Omental fat pad (tissue), 4 donors: ENCODE results near the gene CFAP46. TPM values are rescaled to one million over a fixed set of nuclear protein-coding genes. Genes with fewer than 3 reads are reported as not detected.

Source experiments
- ATAC-seq: fragments of 150-250 bp; one replicate; pipeline ENCODE4 v1.9.1; 2016; ENCODE audit warnings: mild to moderate bottlenecking, moderate library complexity; ENCODE audit not compliant: low FRiP score
- DNase-seq: peaks from one replicate; pipeline ENCODE4 v3.0.0-alpha.2; 2019; ENCODE audit warnings: low spot score
- total RNA-seq, 4 donors: library from RNA; depleted of rRNA; stranded (reverse); fragments of >200 nt; gene quantifications; one replicate each; pipeline ENCODE4 v1.1.0, GENCODE V29; 2016
- TF ChIP-seq, protein P1 (sequence below), 3 donors: fragments of 450-650 bp; IDR thresholded peaks; one replicate each; pipeline ENCODE4 v1.5.1; 2016 to 2017; ENCODE audit warnings: antibody characterized with exemption in 3 of 3, mild to moderate bottlenecking in 3 of 3, moderate library complexity in 2 of 3

Gene CFAP46
- total RNA-seq, 4 donors from 2014 or later = 0.24 to 0.37 TPM; not detected in 2

DNA sequence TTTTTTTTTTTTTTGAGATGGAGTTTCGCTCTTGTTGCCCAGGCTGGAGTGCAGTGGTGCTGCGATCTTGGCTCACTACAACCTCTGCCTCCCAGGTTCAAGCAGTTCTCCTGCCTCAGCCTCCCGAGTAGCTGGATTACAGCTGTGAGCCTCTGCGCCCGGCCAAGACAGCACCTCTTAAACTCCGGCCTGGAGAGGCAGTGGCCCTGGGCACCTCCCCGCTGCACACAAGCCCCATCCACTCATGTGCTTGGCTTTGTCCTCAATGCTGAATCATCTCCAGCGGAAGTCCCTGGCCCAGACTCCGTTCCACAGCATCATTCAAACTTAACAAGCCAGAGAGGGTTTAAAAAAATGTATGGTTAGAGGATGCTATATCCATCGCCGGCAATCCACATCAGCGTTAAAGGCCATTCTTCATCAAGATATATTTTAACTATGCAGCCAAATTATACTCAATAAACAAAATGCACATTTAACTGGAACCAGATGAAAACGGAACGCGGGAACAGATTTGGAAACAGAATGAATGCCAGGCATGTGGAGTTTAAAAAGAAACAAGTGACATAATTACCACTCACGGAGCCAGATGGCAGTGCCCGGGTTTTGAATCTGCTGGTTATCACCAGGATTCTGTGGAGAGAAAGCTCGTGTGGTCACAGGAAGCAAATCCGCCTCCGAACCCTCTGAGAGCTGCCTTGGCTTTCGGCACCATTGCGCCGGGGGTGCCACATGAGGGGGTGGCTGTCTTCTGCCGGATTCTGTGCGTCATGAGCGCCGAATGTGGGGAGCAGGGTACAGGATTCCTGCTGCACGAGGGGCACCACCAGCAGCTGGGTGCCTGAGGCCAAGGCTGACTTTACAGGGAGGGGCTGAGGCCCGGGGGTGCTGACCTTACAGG lies 45.6 kb upstream of the CFAP46 start:
- ATAC-seq = no peak
- no peak for DNase-seq

DNA sequence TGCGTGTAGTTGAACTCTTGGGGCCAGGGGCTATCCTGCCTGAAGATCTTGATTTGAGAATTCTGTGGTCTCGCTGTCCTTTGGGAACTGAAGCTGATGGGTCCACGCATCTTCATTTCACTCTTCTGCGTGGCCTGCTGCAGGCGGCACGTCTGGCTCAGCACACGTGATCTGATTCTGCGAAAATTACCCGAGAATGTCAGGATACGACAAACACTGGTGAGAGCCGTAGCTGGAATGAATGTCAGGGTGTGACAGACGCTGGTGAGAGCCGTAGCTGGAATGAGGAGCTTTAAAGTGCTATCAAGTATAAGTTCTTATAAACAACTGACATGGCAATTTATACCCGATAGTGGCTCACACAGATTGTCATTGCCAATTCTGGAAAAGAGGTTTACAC lies 44.6 kb upstream of the CFAP46 start:
- no peak for DNase-seq
- TF ChIP-seq, protein P1, sequence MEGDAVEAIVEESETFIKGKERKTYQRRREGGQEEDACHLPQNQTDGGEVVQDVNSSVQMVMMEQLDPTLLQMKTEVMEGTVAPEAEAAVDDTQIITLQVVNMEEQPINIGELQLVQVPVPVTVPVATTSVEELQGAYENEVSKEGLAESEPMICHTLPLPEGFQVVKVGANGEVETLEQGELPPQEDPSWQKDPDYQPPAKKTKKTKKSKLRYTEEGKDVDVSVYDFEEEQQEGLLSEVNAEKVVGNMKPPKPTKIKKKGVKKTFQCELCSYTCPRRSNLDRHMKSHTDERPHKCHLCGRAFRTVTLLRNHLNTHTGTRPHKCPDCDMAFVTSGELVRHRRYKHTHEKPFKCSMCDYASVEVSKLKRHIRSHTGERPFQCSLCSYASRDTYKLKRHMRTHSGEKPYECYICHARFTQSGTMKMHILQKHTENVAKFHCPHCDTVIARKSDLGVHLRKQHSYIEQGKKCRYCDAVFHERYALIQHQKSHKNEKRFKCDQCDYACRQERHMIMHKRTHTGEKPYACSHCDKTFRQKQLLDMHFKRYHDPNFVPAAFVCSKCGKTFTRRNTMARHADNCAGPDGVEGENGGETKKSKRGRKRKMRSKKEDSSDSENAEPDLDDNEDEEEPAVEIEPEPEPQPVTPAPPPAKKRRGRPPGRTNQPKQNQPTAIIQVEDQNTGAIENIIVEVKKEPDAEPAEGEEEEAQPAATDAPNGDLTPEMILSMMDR (IDR thresholded peaks at IDR 0.05) = no peak
- no peak for ATAC-seq

More for the DNA sequence above, 45.6 kb upstream of the CFAP46 start:
- TF ChIP-seq, protein P1 (IDR thresholded peaks at IDR 0.05) = no peak

DNA sequence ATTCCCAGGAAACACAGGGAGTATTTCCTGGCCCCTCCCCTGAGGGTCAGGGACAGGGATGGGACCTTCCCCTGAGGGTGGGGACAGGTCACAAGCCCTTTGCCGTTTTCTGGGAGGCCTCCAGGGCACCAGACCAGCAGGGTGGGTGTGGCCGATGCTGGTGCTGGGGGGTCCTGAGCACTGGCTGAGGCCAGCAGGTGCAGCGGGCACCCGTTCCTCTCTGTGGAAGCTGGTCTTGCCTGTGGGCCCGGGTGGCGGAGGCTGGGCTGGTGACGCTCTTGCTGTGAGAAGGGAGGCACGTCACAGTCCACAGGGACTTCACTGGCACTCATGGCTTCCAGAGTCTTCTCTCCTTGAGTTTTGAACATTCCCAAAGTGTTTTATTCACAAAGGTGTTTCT lies 44.2 kb upstream of the CFAP46 start:
- ATAC-seq = no peak
- TF ChIP-seq, protein P1 (IDR thresholded peaks at IDR 0.05) = no peak
- no peak for DNase-seq

DNA sequence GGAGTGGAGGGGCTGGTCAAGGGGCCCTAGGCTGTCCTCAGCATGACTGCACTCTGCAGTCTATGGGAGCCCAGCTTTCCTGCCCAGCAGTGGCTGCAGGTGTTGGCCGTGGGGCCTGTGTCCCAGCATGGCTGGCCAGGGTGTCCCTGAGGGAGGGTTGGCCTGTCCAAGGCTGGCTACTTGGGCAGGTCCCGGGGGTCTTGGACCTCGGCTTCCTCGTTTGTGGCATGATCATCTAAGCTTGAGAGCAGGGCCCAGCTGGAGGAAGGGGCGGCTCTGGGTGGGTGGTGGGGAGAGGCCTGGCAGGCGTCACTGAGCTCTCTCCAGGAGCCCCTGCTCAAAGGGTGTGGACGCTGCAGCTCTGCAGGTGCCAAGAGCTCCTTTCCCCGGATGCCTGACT lies 43.7 kb upstream of the CFAP46 start:
- ATAC-seq = no peak

DNA sequence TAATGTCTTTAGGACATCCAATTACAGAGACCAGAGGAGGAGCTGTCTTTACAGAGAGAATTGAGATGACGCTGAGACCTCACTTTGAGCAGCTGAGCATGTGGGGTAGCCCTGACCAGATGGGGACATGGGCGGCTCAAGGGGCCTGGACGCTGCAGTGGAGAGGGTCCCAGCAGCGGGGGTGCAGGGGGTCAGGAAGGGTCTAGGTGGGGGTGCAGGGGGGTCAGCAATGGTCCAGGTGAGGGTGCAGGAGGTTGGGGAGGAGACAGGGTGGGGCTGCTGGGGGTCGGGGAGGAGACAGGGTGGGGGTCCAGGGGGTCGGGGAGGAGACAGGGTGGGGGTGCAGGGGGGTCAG lies 43.2 kb upstream of the CFAP46 start:
- no peak for ATAC-seq
- no peak for DNase-seq
- TF ChIP-seq, protein P1 (IDR thresholded peaks at IDR 0.05) = no peak

More for the DNA sequence above, 43.7 kb upstream of the CFAP46 start:
- TF ChIP-seq, protein P1 (IDR thresholded peaks at IDR 0.05) = no peak
- DNase-seq = no peak

DNA sequence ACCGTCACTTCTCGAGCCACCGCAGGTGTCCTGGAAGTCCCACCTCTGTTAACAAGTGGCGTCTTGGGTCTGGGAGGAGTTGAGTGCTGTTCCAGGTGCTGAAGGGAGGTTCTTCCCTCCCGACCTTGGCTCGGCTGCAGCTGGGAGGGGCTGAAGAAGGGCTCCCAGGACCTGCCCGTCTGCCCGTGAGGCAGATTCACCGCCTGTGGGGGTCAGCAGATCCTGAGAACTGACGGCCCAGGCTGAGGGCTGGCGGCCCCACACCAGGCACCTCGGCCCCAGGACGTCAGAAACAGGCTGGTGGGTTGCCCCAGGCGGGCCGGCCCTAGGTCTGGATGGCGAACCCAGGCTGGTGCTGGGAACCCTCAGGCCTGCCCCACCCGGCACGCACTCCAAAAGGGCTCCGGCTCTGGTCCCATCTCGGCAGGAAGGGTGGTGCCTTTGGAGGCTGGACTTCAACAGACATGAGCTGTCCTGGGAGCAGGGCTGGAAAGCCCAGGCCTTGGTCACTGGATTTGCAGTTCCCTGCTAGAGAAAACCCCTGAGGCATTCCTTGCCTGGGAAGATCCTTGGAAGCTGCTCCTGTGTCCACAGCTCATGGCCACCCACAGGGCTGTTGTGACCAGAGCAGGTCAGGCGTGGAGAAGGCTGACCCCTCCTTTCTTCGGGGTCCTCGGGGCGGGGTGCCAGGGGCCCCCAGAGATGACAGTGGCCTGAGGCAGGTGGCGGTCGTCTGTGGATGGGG lies 42.6 kb upstream of the CFAP46 start:
- DNase-seq (no peak), ATAC-seq (no peak)
- TF ChIP-seq, protein P1 (IDR thresholded peaks at IDR 0.05) = no peak
